Lung microvascular endothelial cell (primary cell): ENCODE results near the gene CD44. TPM values are rescaled to one million over a fixed set of nuclear protein-coding genes. Genes with fewer than 3 reads are reported as not detected.

ENCODE experiments used
- DNase-seq, 2 donors: peaks; one replicate each; pipeline versions ENCODE4 v3.0.0 to v3.0.0-alpha.2; 2010; ENCODE audit warnings: low read depth in 2 of 2
- total RNA-seq: library from RNA; depleted of rRNA; stranded (reverse); fragments of >200 nt; gene quantifications from 2 replicates; pipeline ENCODE4 v1.2.1, GENCODE V29; 2014

The CD44 gene
- total RNA-seq, 1 donor from 2014 or later = 0.79 TPM

DNA sequence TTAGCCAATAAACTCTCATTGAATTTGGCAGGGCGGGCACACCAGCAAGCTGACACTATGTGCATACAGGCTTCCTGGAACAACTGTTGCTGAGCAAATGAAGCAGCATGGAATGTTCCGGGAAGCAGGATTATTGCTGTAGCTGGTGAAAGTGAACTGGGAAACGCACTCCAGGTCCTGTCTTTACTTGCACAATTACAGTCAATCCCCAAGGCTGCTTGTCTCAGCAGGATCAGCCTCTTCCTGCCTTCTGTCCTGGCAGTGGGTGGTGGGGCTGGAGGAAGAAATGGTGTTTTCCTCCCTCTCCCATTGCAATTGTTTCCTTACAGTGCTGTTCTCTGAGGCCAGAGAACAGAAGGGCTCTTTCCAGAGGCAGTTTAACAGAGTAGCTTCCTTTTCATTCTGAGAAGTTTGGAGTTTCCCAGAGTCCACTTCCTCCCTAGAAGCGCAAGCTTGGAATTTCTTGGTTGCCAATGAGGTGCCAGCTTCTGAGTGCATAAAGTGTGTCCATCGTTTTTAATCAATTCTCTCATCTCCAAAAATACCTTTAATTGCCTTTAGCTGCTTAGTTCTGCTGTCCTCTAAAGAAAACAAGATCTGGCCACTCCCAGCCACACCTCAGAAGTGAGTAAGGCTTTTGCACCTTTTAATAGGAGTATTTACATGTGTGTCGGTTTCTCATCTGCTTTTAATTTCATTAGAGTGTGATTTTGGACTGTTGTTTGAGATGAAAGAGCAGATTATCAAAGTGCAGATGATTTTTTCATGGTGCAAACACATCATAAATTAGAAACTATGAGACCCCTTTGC is 19.9 kb downstream of the CD44 start:
- peak; percentile 48 to 76 for DNase-seq

DNA sequence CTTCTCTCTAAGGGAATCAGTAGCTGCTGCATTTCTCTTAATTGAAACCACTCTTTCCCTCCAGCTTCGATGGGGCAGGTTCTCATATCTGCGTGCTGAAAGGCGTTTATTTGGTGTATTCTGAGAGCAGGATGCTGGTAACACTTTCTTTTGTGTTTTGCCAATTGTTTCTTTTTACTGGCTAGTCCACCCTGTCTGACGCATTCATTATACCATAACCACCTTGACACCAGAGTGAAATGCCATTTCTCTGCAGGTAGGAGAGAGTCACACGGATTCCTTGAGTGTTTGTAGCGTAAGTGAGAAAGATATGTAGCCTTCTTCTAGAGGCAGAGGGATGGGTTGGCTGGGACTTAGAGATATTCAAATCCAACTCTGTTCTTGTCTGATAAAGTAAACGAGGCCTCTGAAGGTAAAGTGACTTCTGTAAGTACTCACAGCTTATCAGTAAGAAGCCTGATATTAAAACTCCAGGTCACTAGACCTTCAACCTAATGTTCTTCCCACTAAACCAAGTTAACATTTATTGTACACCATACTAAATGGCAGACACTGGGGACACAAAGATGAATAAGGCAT is 21.4 kb downstream of the CD44 start:
- no peak for DNase-seq

- DNase-seq = no peak
These were observed 22.1 kb downstream of the CD44 start for GRCh38 chr11:35160902-35161597.

- DNase-seq = peak; percentile 29 to 40
These were observed 23.8 kb downstream of the CD44 start for GRCh38 chr11:35162745-35163144.

GRCh38 chr11:35163209-35163608 is 24.2 kb downstream of the CD44 start:
- DNase-seq = no peak

- no peak for DNase-seq
These were observed 24.9 kb downstream of the CD44 start for GRCh38 chr11:35163702-35164496.

- no peak for DNase-seq
These were observed 26.1 kb downstream of the CD44 start for GRCh38 chr11:35165030-35165422.

DNA sequence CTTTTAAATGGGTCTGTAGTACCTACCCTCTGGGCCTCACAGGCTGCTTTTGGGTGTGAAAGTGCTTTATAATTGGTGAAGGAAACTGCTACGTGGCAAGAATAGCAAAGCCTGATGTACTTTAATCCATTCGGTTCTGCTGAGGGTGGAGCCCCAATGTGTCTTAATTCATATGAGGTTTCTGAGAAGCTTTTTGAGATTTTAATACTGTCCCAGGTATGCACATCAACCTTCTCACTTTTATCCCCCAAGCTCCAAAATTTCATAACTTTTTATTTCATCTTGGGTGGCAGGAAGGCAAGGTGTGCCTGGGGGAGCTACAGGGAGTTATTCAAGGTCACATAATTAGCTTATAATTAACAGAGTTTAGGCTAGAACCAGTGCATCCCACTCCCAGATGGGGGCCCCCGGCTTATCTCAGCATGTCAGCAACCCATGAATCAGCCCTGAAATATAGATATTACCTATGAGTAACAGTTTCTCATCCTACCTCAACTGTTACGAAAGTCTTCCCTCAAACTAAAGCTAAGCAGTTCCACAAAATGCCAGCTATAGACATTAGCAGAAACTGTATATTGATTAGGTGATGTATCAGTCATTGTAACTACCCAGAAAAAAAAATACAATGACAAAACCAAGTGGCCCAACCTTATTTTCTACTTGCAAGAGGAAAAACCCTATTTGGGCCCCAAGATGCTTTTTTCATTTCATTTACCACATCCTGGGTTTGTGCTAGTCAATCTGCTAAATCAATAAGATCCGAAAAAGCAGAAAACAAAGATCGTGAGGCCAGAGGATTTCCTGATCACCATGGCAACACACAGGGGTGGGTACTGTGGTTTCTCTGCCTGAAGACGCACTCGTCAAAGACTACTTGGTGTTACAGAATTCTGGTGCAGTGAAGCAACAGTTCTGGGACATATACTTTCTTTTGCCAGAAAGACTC is 26.7 kb downstream of the CD44 start:
- DNase-seq = peak in 1 of 2 donors; percentile 87

- DNase-seq = peak in 1 of 2 donors; percentile 90
These were observed 27.7 kb downstream of the CD44 start for GRCh38 chr11:35166369-35167360.

GRCh38 chr11:35167426-35167954 is 28.5 kb downstream of the CD44 start:
- DNase-seq = no peak

DNA sequence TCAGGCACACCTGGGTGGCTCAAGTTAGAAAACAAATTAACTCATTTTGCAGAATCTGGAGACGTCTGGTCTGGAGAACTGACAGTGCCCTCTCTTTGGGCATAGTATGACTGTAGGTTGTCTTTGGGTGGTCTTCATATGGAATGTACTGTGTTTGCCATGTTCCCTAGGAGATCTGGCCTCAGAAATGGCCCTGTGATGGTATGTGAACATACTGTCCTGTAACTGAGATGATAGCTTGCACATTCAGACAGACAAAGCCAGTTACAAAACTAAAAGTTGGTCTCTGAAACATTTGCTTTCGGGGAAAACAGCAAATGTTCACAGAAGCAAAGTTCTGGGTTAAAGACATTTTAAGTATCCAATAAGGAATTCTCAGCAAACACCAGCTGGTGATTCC is 29.7 kb downstream of the CD44 start:
- no peak for DNase-seq

DNA sequence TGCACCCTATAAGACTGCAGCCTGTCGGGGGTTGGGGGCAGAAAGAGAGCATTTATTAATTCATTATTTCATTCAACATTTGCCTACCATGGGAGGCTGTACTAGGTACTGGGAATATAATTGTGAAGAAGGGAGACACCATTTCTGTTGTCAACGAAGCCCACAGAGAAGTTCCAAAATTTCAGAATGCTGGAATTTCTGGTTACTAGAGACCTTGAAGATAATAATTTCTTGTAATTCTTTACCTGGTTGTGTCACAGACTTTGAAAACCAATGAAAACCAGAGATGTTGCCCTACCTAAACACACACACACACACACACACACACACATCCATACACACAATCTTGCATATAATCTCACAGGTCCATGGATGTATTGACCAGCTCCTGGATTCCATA is 30.1 kb downstream of the CD44 start:
- DNase-seq = no peak

DNA sequence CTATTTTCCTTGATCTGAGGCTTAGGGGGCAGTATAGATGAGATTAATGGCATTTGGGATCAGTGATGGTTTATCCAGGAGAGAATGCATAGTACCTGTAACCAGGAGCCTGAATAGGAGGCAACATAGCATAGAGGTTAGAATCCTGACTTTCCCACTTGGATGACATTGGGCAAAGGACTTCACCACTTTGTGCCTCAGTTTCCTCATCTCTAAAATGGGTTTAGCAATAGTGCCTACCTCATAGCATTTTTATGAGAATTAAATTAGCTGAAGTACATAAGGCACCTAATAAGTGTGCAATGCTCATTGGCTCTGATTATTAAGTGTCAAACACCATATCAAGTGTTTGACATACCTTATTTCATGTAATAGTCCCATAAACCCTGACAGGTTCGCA is 30.8 kb downstream of the CD44 start:
- DNase-seq = no peak

- DNase-seq = no peak
These were observed 31.5 kb downstream of the CD44 start for GRCh38 chr11:35170503-35170902.

- no peak for DNase-seq
These were observed 32.3 kb downstream of the CD44 start for GRCh38 chr11:35171226-35171625.

DNA sequence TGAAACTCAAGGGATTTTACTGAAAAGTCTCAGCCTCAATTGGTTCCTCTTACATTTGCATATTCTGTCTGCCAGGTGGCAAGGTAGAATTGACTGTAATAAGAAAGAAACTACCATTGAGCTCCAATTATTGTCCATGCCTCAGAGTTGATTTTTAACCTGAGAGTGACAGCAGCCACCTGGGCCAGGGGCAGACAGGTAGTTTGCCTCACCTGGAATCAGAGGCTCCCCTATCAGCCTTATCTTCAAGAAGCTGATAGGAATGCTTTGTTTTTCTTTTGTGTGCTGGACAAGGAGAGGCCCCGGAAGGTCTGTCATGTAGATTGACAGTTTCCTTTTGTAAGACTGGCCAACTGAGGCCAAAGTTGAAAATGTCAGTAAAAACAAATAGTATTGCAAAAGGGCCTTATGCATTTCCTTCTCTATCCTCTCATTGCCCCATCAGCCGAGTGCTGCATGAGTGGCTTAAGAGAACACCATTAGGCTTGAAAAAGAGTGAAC is 34.1 kb downstream of the CD44 start:
- DNase-seq = peak; percentile 18 to 47

DNA sequence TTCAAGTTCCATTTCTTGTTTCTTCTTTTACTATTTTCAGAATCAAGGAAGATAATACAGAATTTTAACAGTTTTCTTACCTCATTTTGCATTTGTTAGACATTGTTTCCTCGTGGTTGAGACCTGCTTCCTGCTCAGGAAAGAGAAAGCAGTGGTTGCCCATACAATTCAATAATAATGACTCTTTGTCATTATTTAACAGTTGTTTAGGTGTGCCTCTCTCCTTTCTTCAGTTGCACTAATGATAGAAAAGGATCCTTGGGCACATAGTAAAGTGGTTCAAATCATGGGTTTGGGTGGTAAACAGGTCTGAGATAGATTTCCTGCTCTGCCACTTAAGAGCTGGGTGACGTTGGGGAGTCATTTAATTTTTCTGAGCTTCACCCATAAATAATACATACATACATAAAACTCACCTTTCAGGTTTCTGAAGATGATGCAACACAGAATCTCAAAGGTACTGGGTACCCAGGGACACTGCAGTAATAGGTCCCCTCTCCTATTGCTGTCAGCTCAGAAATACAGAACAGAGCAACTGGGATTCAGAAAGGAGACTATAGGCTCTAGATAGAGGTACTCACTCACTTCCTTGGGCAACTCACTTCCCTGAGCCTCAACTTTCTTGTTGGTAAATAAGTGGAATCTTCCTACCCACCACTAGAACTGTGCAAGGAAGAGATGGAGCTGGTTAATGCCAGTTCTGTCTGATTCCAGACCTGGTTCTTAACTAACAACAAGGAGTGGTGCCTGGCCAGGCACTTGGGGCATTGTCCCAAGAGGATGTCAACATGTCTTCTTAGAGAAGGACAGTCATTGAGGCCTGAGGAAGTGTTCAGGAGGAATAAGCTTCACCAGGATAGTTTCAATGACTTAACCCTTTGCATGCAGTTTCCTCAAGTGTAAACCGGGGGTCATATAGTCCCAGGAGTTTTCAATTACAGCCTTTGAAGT is 34.9 kb downstream of the CD44 start:
- no peak for DNase-seq

GRCh38 chr11:35174666-35175065 is 35.7 kb downstream of the CD44 start:
- DNase-seq = peak in 1 of 2 donors; percentile 73
